OCI-LY7 (cell line): ENCODE results near the gene ZNF132. TPM values are rescaled to one million over a fixed set of nuclear protein-coding genes. Genes with fewer than 3 reads are reported as not detected.

Experiments
- BruUV-seq: library from RNA; stranded (reverse); fragments of 400-500 nt; replicated peaks from 2 replicates; lab custom pipeline; 2021; lab: Mats Ljungman, UMichigan
- CTCF ChIA-PET: fragments of 300-600 bp; sonication (Branson Sonifier 250); formaldehyde crosslinking; loops from one replicate; lab custom pipeline; 2022; ENCODE audit warnings: antibody characterized with exemption; ENCODE audit not compliant: unreplicated experiment; lab: Charles Lee
- POLR2A ChIA-PET: fragments of 300-600 bp; sonication (Branson Sonifier 250); formaldehyde crosslinking; loops from one replicate; lab custom pipeline; 2022; ENCODE audit warnings: antibody characterized with exemption; lab: Charles Lee
- DNase-seq: peaks from one replicate; pipeline ENCODE4 v3.0.0-alpha.2; 2015; ENCODE audit warnings: low spot score
- H2AFZ ChIP-seq: fragments of 200-600 bp; sonication (generic), shearing (Covaris generic); 2 replicates; pipeline ENCODE4 v1.6.1; 2014; ENCODE audit warnings: mild to moderate bottlenecking, antibody characterized with exemption, low read length, moderate library complexity
- H3K27ac ChIP-seq: fragments of 200-600 bp; sonication (generic); 2 replicates; pipeline ENCODE4 v1.5.1; 2014; ENCODE audit warnings: mixed run types, low read depth, mild to moderate bottlenecking, moderate library complexity, low read length, inconsistent platforms; ENCODE audit not compliant: poor library complexity, severe bottlenecking
- H3K36me3 ChIP-seq: fragments of 200-600 bp; sonication (generic); 2 replicates; pipeline ENCODE4 v1.6.1; 2014; ENCODE audit warnings: mild to moderate bottlenecking, antibody characterized with exemption, low read length, moderate library complexity, mixed read lengths; ENCODE audit not compliant: insufficient read depth
- H3K4me1 ChIP-seq: fragments of 200-600 bp; sonication (generic); 2 replicates; pipeline ENCODE4 v1.5.1; 2014; ENCODE audit warnings: mild to moderate bottlenecking, low read length; ENCODE audit not compliant: insufficient read depth, poor library complexity, severe bottlenecking
- H3K4me2 ChIP-seq: fragments of 200-600 bp; sonication (generic); 2 replicates; pipeline ENCODE4 v1.6.1; 2014; ENCODE audit warnings: mild to moderate bottlenecking, low read length
- H3K4me3 ChIP-seq: fragments of 200-600 bp; sonication (generic); 2 replicates; pipeline ENCODE4 v1.5.1; 2014; ENCODE audit warnings: mild to moderate bottlenecking, low read depth, low read length; ENCODE audit not compliant: poor library complexity, severe bottlenecking
- H3K79me2 ChIP-seq: fragments of 200-600 bp; sonication (generic); 2 replicates; pipeline ENCODE4 v1.6.1; 2016; ENCODE audit warnings: low read depth, mild to moderate bottlenecking, low read length, moderate library complexity, mixed read lengths; ENCODE audit not compliant: insufficient read depth
- H3K9me2 ChIP-seq: fragments of 200-600 bp; sonication (generic); 2 replicates; pipeline ENCODE4 v1.6.1; 2016; ENCODE audit warnings: mild to moderate bottlenecking, low read length, mixed read lengths; ENCODE audit not compliant: insufficient read depth
- H3K9me3 ChIP-seq: fragments of 200-600 bp; sonication (generic); 2 replicates; pipeline ENCODE4 v1.6.1; 2014; ENCODE audit warnings: mild to moderate bottlenecking, mixed run types, low read length, mixed read lengths
- H4K20me1 ChIP-seq: fragments of 200-600 bp; sonication (generic); 2 replicates; pipeline ENCODE4 v1.6.1; 2014; ENCODE audit warnings: mild to moderate bottlenecking, antibody characterized with exemption, low read length, moderate library complexity, mixed read lengths; ENCODE audit not compliant: insufficient read depth
- CTCF ChIP-seq: fragments of 200-600 bp; sonication (generic); conservative IDR thresholded peaks from 2 replicates; pipeline ENCODE4 v1.5.1; 2014; ENCODE audit warnings: mild to moderate bottlenecking, antibody characterized with exemption, low read length, moderate library complexity, mixed read lengths
- EZH2phosphoT487 ChIP-seq: fragments of 200-600 bp; sonication (generic); IDR thresholded peaks from 2 replicates; pipeline ENCODE4 v1.6.1; 2018; ENCODE audit warnings: low read depth, borderline replicate concordance, mild to moderate bottlenecking, mixed run types, antibody characterized with exemption, low read length, moderate library complexity, mixed read lengths
- intact Hi-C: fragments of 100-400 bp; cut with micrococcal nuclease; formaldehyde crosslinking; loops from one replicate; pipeline ENCODE4 v1.10.0; 2022; ENCODE audit not compliant: unreplicated experiment
- total RNA-seq, 2 experiments: library from RNA; depleted of rRNA in 1 of 2; stranded (reverse); fragments of >200 nt in 1 of 2; shearing (Covaris generic) in 1 of 2; gene quantifications; 2 replicates each; pipeline ENCODE4 v1.2.3, GENCODE V29; 2014 to 2022

ZNF132 gene
- total RNA-seq, 2 experiments from 2014 or later = not detected

- Histone ChIP-seq H4K20me1 (peaks cover 23% of the 10 kb centered on the region), H3K27ac (no peak overlapping the region), H3K9me2 (no peaks in the 10 kb centered on the region), H3K36me3 (peaks cover 56% of the 10 kb centered on the region), H3K9me3 (no peaks in the 10 kb centered on the region), H3K4me1 (peaks cover 30% of the 10 kb centered on the region), H3K4me3 (peak overlapping the region; percentile 100), H2AFZ (no peak overlapping the region), H3K79me2 (peaks cover 50% of the 10 kb centered on the region), H3K4me2 (peak overlapping the region; percentile 93)
- POLR2A ChIA-PET = interaction anchor here (0.7 kb wide), 1 partner anchor 14 kb away, joined by 4 read pairs; no protein-coding TSS in a partner anchor
- BruUV-seq = no TSS peak
- no peak for DNase-seq
- intact Hi-C loops = no loop called here
- CTCF ChIA-PET = no interaction called here
- TF ChIP-seq EZH2phosphoT487 = no peak
- no peak for TF ChIP-seq CTCF
Observed at GRCh38 chr19:58388175-58388526, 51.8 kb downstream of the ZNF132 start.

- Histone ChIP-seq H3K4me1 (peaks cover 33% of the 10 kb centered on the region), H3K79me2 (peaks cover 50% of the 10 kb centered on the region), H3K27ac (peak overlapping the region; percentile 78), H3K9me2 (no peaks in the 10 kb centered on the region), H2AFZ (no peak overlapping the region), H3K4me3 (peak overlapping the region; percentile 100), H3K4me2 (peak overlapping the region; percentile 93), H3K36me3 (peaks cover 50% of the 10 kb centered on the region), H4K20me1 (peaks cover 23% of the 10 kb centered on the region), H3K9me3 (no peaks in the 10 kb centered on the region)
- intact Hi-C loops = loop anchor here (1.0 kb wide), 1 partner anchor 109 kb away; the partner anchor contains the start of gene ZNF8
- peak; percentile 64 for TF ChIP-seq CTCF
- no peak for TF ChIP-seq EZH2phosphoT487
- peak; percentile 30 for DNase-seq
- BruUV-seq = TSS peak; percentile 74
- ChIA-PET CTCF (no interaction called here), POLR2A (interaction anchor here (0.7 kb wide), 1 partner anchor 15 kb away, joined by 4 read pairs; no protein-coding TSS in a partner anchor)
Observed at GRCh38 chr19:58387338-58388174, 52.4 kb downstream of the ZNF132 start.
